Measurements from ENCODE around the gene NRF1.

GRCh38 chr7:129772646-129773280 is 161.2 kb downstream of the NRF1 start:
- TF ChIP-seq EZH2 (optimal IDR thresholded peaks at IDR 0.05; ENCODE audit: low read depth, low read length) (no peak), CTCF (IDR thresholded peaks at IDR 0.05; ENCODE audit: low read length) (no peak), EZH2phosphoT487 (IDR thresholded peaks at IDR 0.05; ENCODE audit: low read length) (no peak)
